Measurements from ENCODE around the gene DCLRE1B. TPM values are rescaled to one million over a fixed set of nuclear protein-coding genes. Genes with fewer than 3 reads are reported as not detected.

Gene DCLRE1B
- total RNA-seq, 3 donors from 2014 or later = 4.2 to 6.0 (median 5.2) TPM

GRCh38 chr1:113890816-113891215 lies 14.3 kb upstream of the DCLRE1B start:
- no peak for ATAC-seq
- H3K36me3 ChIP-seq (ENCODE audit: low read depth) = peaks cover 5% of the 10 kb centered on the region
- H3K9me3 ChIP-seq = no peaks in the 10 kb centered on the region
- peaks cover 19% of the 10 kb centered on the region for H3K4me1 ChIP-seq (ENCODE audit: low read depth)
- no peak for DNase-seq
- TF ChIP-seq CTCF (IDR thresholded peaks at IDR 0.05) = no peak
- intact Hi-C loops (cut with DNase I, micrococcal nuclease) = loop anchor here in 1 of 2 donors (10.0 kb wide), 1 partner anchor 46 kb away; no protein-coding TSS in a partner anchor
- no peak overlapping the region for H3K4me3 ChIP-seq

- peak in 2 of 3 donors; percentile 44 to 59 for DNase-seq
- Histone ChIP-seq H3K9me3 (no peaks in the 10 kb centered on the region), H3K36me3 (ENCODE audit: low read depth) (peaks cover 5% of the 10 kb centered on the region), H3K4me3 (no peak overlapping the region), H3K4me1 (ENCODE audit: low read depth) (peaks cover 19% of the 10 kb centered on the region)
- TF ChIP-seq CTCF (IDR thresholded peaks at IDR 0.05) = no peak
- ATAC-seq = peak; percentile 17
- intact Hi-C loops (cut with DNase I, micrococcal nuclease) = loop anchor here in 1 of 2 donors (10.0 kb wide), 1 partner anchor 47 kb away; no protein-coding TSS in a partner anchor
These were observed 13.4 kb upstream of the DCLRE1B start for GRCh38 chr1:113891631-113892220.

DNA sequence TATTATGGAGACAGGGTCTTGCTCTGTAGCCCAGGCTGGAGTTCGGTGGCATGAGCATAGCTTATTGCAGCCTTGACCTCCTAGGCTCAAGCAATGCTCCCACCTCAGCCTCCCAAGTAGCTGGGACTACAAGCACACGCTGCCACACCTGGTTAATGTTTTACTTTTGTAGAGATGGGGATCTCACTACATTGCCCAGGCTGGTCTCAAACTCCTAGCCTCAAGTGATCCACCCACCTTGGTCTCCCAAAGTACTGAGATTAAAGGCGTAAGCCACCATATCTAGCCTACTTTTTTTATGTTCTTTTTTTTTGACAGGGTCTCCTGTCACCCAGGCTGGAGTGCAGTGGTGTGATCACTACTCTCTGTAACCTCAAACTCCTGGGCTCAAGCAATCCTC lies 11.9 kb upstream of the DCLRE1B start:
- Histone ChIP-seq H3K9me3 (no peaks in the 10 kb centered on the region), H3K4me3 (no peak overlapping the region), H3K4me1 (ENCODE audit: low read depth) (peaks cover 11% of the 10 kb centered on the region), H3K36me3 (ENCODE audit: low read depth) (no peaks in the 10 kb centered on the region)
- no peak for TF ChIP-seq CTCF (IDR thresholded peaks at IDR 0.05)
- DNase-seq (no peak), ATAC-seq (no peak)
- intact Hi-C loops (cut with DNase I, micrococcal nuclease) = loop anchor here in 1 of 2 donors (10.0 kb wide), 1 partner anchor 48 kb away; no protein-coding TSS in a partner anchor

DNA sequence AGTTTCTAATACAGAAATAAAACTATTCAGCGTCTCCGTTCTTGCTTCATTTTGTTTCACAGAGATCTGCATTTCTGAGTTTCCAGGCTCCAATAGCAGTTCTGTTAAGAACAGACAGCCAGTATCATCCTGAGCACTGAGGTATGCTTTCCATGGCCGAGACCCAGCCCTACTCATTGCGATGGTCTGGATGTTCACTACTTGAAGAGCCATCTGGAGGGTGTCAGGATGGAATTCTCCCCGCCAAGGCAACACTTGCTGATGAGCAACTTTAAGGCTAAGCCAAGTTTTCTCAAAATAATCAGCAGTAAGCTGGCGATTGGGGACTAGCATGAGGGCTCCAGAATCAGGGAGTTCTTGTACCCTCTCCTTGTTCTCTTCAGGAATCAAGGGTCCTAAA lies 10.0 kb upstream of the DCLRE1B start:
- no peak overlapping the region for H3K4me3 ChIP-seq
- peaks cover 8% of the 10 kb centered on the region for H3K4me1 ChIP-seq (ENCODE audit: low read depth)
- H3K9me3 ChIP-seq = no peaks in the 10 kb centered on the region
- no peak for TF ChIP-seq CTCF (IDR thresholded peaks at IDR 0.05)
- ATAC-seq = no peak
- intact Hi-C loops (cut with DNase I, micrococcal nuclease) = loop anchor here in 1 of 2 donors (10.0 kb wide), 1 partner anchor 50 kb away; no protein-coding TSS in a partner anchor
- H3K36me3 ChIP-seq (ENCODE audit: low read depth) = no peaks in the 10 kb centered on the region
- no peak for DNase-seq

DNA sequence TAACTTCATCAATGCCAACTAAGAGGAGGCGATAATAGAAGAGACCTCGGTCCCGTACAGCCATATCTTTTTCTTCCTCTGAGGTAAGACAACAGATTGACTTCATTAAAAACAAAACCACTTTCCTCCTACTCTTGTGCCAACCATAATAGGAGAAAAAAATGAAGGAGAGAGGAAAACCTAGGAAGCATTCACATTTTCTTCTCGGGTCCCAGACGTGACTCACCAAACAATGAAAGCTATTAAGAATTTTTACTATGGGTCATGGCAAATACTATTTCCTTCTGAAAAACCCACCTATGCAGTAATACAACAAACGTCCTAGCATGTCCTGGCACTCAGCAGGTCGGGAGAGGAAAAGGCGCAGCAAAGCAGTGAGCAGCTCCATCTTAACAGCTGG lies 9.2 kb upstream of the DCLRE1B start:
- DNase-seq (no peak), ATAC-seq (no peak)
- no peak for TF ChIP-seq CTCF (IDR thresholded peaks at IDR 0.05)
- Histone ChIP-seq H3K4me1 (ENCODE audit: low read depth) (peaks cover 15% of the 10 kb centered on the region), H3K4me3 (no peak overlapping the region), H3K36me3 (ENCODE audit: low read depth) (no peaks in the 10 kb centered on the region), H3K9me3 (no peaks in the 10 kb centered on the region)
- intact Hi-C loops (cut with DNase I, micrococcal nuclease) = loop anchor here in 1 of 2 donors (10.0 kb wide), 1 partner anchor 51 kb away; no protein-coding TSS in a partner anchor

Data from mucosa of descending colon (tissue), 3 donors.